Parathyroid adenoma (tissue), 2 donors: ENCODE data around the gene LUZP2.

Experiments
- H2AFZ ChIP-seq: fragments of 300-600 bp; sonication (generic); one replicate; pipeline ENCODE4 v1.7.0; 2017; ENCODE audit warnings: antibody characterized with exemption, mild to moderate bottlenecking
- H3K27ac ChIP-seq: fragments of 300-600 bp; sonication (generic); one replicate; pipeline ENCODE4 v1.7.0; 2017
- H3K27me3 ChIP-seq: fragments of 300-600 bp; sonication (generic); one replicate; pipeline ENCODE4 v1.7.0; 2017; ENCODE audit warnings: low read length; ENCODE audit not compliant: control insufficient read depth, insufficient read depth
- H3K36me3 ChIP-seq: fragments of 300-600 bp; sonication (generic); one replicate; pipeline ENCODE4 v1.7.0; 2017; ENCODE audit warnings: low read length; ENCODE audit not compliant: control insufficient read depth, insufficient read depth
- H3K4me1 ChIP-seq: fragments of 300-600 bp; sonication (generic); one replicate; pipeline ENCODE4 v1.7.0; 2017; ENCODE audit warnings: control low read depth
- H3K4me2 ChIP-seq: fragments of 300-600 bp; sonication (generic); one replicate; pipeline ENCODE4 v1.7.0; 2017; ENCODE audit warnings: low read length
- H3K4me3 ChIP-seq: fragments of 300-600 bp; sonication (generic); one replicate; pipeline ENCODE4 v1.7.0; 2017; ENCODE audit warnings: low read depth, low read length
- H3K79me2 ChIP-seq: fragments of 300-600 bp; sonication (generic); one replicate; pipeline ENCODE4 v1.7.0; 2017; ENCODE audit warnings: control low read depth
- H3K9ac ChIP-seq: fragments of 300-600 bp; sonication (generic); one replicate; pipeline ENCODE4 v1.7.0; 2017; ENCODE audit warnings: mild to moderate bottlenecking
- H3K9me3 ChIP-seq: fragments of 300-600 bp; sonication (generic); one replicate; pipeline ENCODE4 v1.7.0; 2017; ENCODE audit warnings: low read length; ENCODE audit not compliant: control insufficient read depth
- TF ChIP-seq, protein P1 (sequence below): fragments of 300-600 bp; sonication (generic); IDR thresholded peaks from one replicate; pipeline ENCODE4 v1.7.0; 2017; ENCODE audit warnings: antibody characterized with exemption, mild to moderate bottlenecking
- donor health status: primary hyperparathyroidism.

The LUZP2 gene

GRCh38 chr11:24679821-24680351 lies 183.0 kb downstream of the LUZP2 start:
- H3K27me3 ChIP-seq, result no peaks in the 10 kb centered on the region
- TF ChIP-seq, protein P1, sequence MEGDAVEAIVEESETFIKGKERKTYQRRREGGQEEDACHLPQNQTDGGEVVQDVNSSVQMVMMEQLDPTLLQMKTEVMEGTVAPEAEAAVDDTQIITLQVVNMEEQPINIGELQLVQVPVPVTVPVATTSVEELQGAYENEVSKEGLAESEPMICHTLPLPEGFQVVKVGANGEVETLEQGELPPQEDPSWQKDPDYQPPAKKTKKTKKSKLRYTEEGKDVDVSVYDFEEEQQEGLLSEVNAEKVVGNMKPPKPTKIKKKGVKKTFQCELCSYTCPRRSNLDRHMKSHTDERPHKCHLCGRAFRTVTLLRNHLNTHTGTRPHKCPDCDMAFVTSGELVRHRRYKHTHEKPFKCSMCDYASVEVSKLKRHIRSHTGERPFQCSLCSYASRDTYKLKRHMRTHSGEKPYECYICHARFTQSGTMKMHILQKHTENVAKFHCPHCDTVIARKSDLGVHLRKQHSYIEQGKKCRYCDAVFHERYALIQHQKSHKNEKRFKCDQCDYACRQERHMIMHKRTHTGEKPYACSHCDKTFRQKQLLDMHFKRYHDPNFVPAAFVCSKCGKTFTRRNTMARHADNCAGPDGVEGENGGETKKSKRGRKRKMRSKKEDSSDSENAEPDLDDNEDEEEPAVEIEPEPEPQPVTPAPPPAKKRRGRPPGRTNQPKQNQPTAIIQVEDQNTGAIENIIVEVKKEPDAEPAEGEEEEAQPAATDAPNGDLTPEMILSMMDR, result no peak
- H3K36me3 ChIP-seq, result no peaks in the 10 kb centered on the region
- no peak overlapping the region for H2AFZ ChIP-seq
- no peak overlapping the region for H3K4me2 ChIP-seq
- H3K9me3 ChIP-seq, result no peaks in the 10 kb centered on the region
- H3K27ac ChIP-seq, result no peak overlapping the region
- H3K4me3 ChIP-seq, result no peak overlapping the region
- H3K9ac ChIP-seq, result no peak overlapping the region
- no peaks in the 10 kb centered on the region for H3K79me2 ChIP-seq
- no peaks in the 10 kb centered on the region for H3K4me1 ChIP-seq

- Histone ChIP-seq H3K4me1 (no peaks in the 10 kb centered on the region), H3K36me3 (no peaks in the 10 kb centered on the region), H3K9me3 (no peaks in the 10 kb centered on the region), H3K27ac (no peak overlapping the region), H3K79me2 (no peaks in the 10 kb centered on the region), H2AFZ (no peak overlapping the region), H3K4me2 (no peak overlapping the region), H3K27me3 (no peaks in the 10 kb centered on the region), H3K9ac (no peak overlapping the region), H3K4me3 (no peak overlapping the region)
- TF ChIP-seq, protein P1, result no peak
Observed at GRCh38 chr11:24683583-24683982, 186.7 kb downstream of the LUZP2 start.

DNA sequence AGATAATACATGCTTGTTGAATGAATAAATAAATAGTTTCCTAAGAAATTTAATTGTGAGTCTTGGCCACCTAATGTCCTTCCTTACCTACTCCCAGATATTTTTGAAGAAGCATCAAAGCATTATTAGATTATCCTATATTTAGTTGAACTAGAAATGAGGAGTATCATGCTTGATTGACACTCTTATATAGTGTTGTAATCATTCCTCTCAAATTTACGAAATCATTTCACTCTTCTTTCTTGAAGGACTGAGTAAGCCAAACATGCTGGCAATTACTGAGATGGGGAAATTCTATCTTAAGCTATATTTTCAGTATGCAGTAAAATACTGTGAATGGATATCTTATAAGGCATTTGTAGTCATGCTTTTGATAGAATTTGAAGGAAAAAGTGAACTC lies 189.0 kb downstream of the LUZP2 start:
- Histone ChIP-seq H3K36me3 (no peaks in the 10 kb centered on the region), H2AFZ (no peak overlapping the region), H3K4me2 (no peak overlapping the region), H3K27me3 (no peaks in the 10 kb centered on the region), H3K9ac (no peak overlapping the region), H3K79me2 (no peaks in the 10 kb centered on the region), H3K4me1 (no peaks in the 10 kb centered on the region), H3K4me3 (no peak overlapping the region), H3K27ac (no peak overlapping the region), H3K9me3 (no peaks in the 10 kb centered on the region)
- TF ChIP-seq, protein P1, result no peak

DNA sequence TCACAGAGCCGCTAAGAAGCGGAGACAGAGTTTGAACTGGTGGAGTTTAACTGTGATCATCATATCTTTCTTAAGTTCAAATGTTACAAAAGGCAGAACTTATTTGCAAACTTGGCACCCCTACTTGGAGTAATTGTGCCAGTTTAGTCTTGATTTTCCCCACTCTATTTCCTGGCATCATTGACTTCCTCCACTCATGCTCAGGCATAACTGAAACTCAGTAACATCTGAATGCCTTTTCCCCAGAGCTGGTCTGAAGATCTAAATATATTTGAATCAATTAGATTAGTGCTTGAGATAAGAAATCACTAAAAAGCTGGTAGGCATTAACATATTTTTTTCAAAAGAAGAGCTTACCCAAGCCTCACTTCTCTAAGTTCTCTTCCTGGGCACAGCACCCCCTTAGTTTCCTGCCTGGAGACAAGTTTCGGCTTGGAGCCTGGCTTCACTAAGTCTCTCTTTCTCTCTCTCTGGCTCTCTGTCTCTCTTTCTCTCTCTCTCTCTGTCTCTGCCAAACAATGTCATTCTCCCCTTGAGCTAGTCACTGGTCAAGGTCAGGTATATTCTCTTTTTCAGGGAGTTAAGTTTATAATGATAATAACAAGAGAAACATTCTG lies 190.8 kb downstream of the LUZP2 start:
- Histone ChIP-seq H3K79me2 (no peaks in the 10 kb centered on the region), H3K36me3 (no peaks in the 10 kb centered on the region), H2AFZ (no peak overlapping the region), H3K4me2 (no peak overlapping the region), H3K4me3 (no peak overlapping the region), H3K9me3 (no peaks in the 10 kb centered on the region), H3K27me3 (no peaks in the 10 kb centered on the region), H3K4me1 (no peaks in the 10 kb centered on the region), H3K9ac (no peak overlapping the region), H3K27ac (no peak overlapping the region)
- TF ChIP-seq, protein P1, result no peak

GRCh38 chr11:24688981-24689380 lies 192.1 kb downstream of the LUZP2 start:
- no peak overlapping the region for H3K4me2 ChIP-seq
- no peaks in the 10 kb centered on the region for H3K4me1 ChIP-seq
- TF ChIP-seq, protein P1, result no peak
- H3K4me3 ChIP-seq, result no peak overlapping the region
- H3K27me3 ChIP-seq, result no peaks in the 10 kb centered on the region
- no peaks in the 10 kb centered on the region for H3K79me2 ChIP-seq
- H3K27ac ChIP-seq, result no peak overlapping the region
- no peak overlapping the region for H2AFZ ChIP-seq
- H3K9me3 ChIP-seq, result no peaks in the 10 kb centered on the region
- no peak overlapping the region for H3K9ac ChIP-seq
- H3K36me3 ChIP-seq, result no peaks in the 10 kb centered on the region
